ENCODE measurements around the gene DUOX1.

GRCh38 chr15:45144775-45145174 lies 15.0 kb downstream of the DUOX1 start:
- TF ChIP-seq CTCF (IDR thresholded peaks at IDR 0.05) (no peak), EP300 (IDR thresholded peaks at IDR 0.05) (no peak)

Data from sigmoid colon (tissue), 4 donors.